Subcutaneous adipose tissue (tissue), 4 donors: ENCODE measurements around the gene SLC35F3. TPM values are rescaled to one million over a fixed set of nuclear protein-coding genes. Genes with fewer than 3 reads are reported as not detected.

ENCODE experiments used
- CTCF ChIP-seq: fragments of 450-650 bp; IDR thresholded peaks from one replicate; pipeline ENCODE4 v1.5.1; 2016; ENCODE audit warnings: low read depth, mild to moderate bottlenecking, control low read depth, antibody characterized with exemption, moderate library complexity
- total RNA-seq, 4 donors: library from RNA; depleted of rRNA; stranded (reverse); fragments of >200 nt; gene quantifications; one replicate each; pipeline ENCODE4 v1.1.0, GENCODE V29; 2016

Gene SLC35F3
- total RNA-seq, 4 donors from 2014 or later = 0.44 TPM; not detected in 3

GRCh38 chr1:233936842-233937241, 32.4 kb downstream of the SLC35F3 start:
- no peak for TF ChIP-seq CTCF

- no peak for TF ChIP-seq CTCF
Observed at GRCh38 chr1:233938476-233938875, 34.0 kb downstream of the SLC35F3 start.

- TF ChIP-seq CTCF = no peak
Observed at GRCh38 chr1:233939451-233939850, 35.0 kb downstream of the SLC35F3 start.

- no peak for TF ChIP-seq CTCF
Observed at GRCh38 chr1:233940908-233941307, 36.4 kb downstream of the SLC35F3 start.

- no peak for TF ChIP-seq CTCF
Observed at GRCh38 chr1:233944601-233945000, 40.1 kb downstream of the SLC35F3 start.

- TF ChIP-seq CTCF = no peak
Observed at GRCh38 chr1:233945573-233945972, 41.1 kb downstream of the SLC35F3 start.

GRCh38 chr1:233945979-233946378, 41.5 kb downstream of the SLC35F3 start:
- no peak for TF ChIP-seq CTCF
